ENCODE results near the gene OXLD1. TPM values are rescaled to one million over a fixed set of nuclear protein-coding genes. Genes with fewer than 3 reads are reported as not detected.
A peak's percentile ranks its signal among the peaks of the same experiment; 100 is the strongest.

The OXLD1 gene
- total RNA-seq, 4 donors from 2014 or later: 3.2 to 56.1 (median 20.3) TPM

- no peak for DNase-seq
- H3K36me3 ChIP-seq: no peaks in the 10 kb centered on the region
- no peak overlapping the region for H3K27ac ChIP-seq
- peak overlapping the region; percentile 31 to 67 for H3K4me3 ChIP-seq
- H3K27me3 ChIP-seq: no peaks in the 10 kb centered on the region
- H3K9me3 ChIP-seq: no peaks in the 10 kb centered on the region
- TF ChIP-seq POLR2A (IDR thresholded peaks at IDR 0.05) (no peak), CTCF (IDR thresholded peaks at IDR 0.05) (no peak)
- intact Hi-C loops (cut with DNase I; ENCODE audit: low total_unique reads): no loop called here
- peaks cover 0 to 14% of the 10 kb centered on the region in 2 donors for H3K4me1 ChIP-seq
Measured at GRCh38 chr17:81713004-81713555, 46.7 kb upstream of the OXLD1 start.

GRCh38 chr17:81712468-81713003 is 46.1 kb upstream of the OXLD1 start:
- no peaks in the 10 kb centered on the region for H3K27me3 ChIP-seq
- H3K27ac ChIP-seq: no peak overlapping the region
- peaks cover 0 to 14% of the 10 kb centered on the region in 2 donors for H3K4me1 ChIP-seq
- intact Hi-C loops (cut with DNase I; ENCODE audit: low total_unique reads): no loop called here
- H3K4me3 ChIP-seq: peak overlapping the region; percentile 31 to 67
- TF ChIP-seq CTCF (IDR thresholded peaks at IDR 0.05) (no peak), POLR2A (IDR thresholded peaks at IDR 0.05) (no peak)
- peak in 1 of 2 donors; percentile 17 for DNase-seq
- H3K9me3 ChIP-seq: no peaks in the 10 kb centered on the region
- no peaks in the 10 kb centered on the region for H3K36me3 ChIP-seq

GRCh38 chr17:81711814-81712467 is 45.5 kb upstream of the OXLD1 start, which contains the start of gene SLC25A10:
Gene SLC25A10 (plus strand): TSS chr17:81712284. CDS start chr17:81712427, 143 bp downstream.
- intact Hi-C loops (cut with DNase I; ENCODE audit: low total_unique reads): no loop called here
- Histone ChIP-seq H3K27me3 (no peaks in the 10 kb centered on the region), H3K27ac (no peak within 1 kb of the TSS), H3K9me3 (no peaks in the 10 kb centered on the region), H3K36me3 (no peaks in the 10 kb centered on the region), H3K4me3 (peak within 1 kb of the TSS; percentile 31 to 67), H3K4me1 (peaks cover 0 to 14% of the 10 kb centered on the region in 2 donors)
- peak; percentile 4 to 40 for TF ChIP-seq POLR2A (IDR thresholded peaks at IDR 0.05)
- TF ChIP-seq CTCF (IDR thresholded peaks at IDR 0.05): peak in 3 of 4 experiments; percentile 16 to 58 (median 33)
- peak; percentile 51 to 67 for DNase-seq

- Histone ChIP-seq H3K4me3 (no peak overlapping the region), H3K27me3 (no peaks in the 10 kb centered on the region), H3K4me1 (peaks cover 0 to 14% of the 10 kb centered on the region in 2 donors), H3K36me3 (no peaks in the 10 kb centered on the region), H3K27ac (no peak overlapping the region), H3K9me3 (no peaks in the 10 kb centered on the region)
- DNase-seq: no peak
- TF ChIP-seq CTCF (IDR thresholded peaks at IDR 0.05) (no peak), POLR2A (IDR thresholded peaks at IDR 0.05) (no peak)
- intact Hi-C loops (cut with DNase I; ENCODE audit: low total_unique reads): no loop called here
Measured at GRCh38 chr17:81710514-81711308, 44.3 kb upstream of the OXLD1 start.

Measured in uterus (tissue), 4 donors.